Measurements from ENCODE around the gene PWWP2A.
"Not testable (repeated sequence)": the region's sequence is repeated elsewhere in the genome, so short reads cannot be mapped to it uniquely, and the experiment has no call there.

PWWP2A gene

GRCh38 chr5:160119142-160119904 is at the start of gene PWWP2A:
TSS of gene PWWP2A (minus strand) at chr5:160119450. CDS start at chr5:160119388, 62 bp downstream.
- Mint-ChIP-seq H3K9me3 (no peaks in the 10 kb centered on the region), H3K4me1 (peaks cover 9% of the 10 kb centered on the region), H3K4me3 (peak within 1 kb of the TSS; percentile 90), H3K36me3 (peaks cover 46% of the 10 kb centered on the region), H3K27ac (peak within 1 kb of the TSS; percentile 95)
- DNase-seq (ENCODE audit: low spot score in 2 of 2) (peak; percentile 79 to 94), ATAC-seq (peak; percentile 94)

- H3K4me1 Mint-ChIP-seq = peaks cover 15% of the 10 kb centered on the region
- H3K9me3 Mint-ChIP-seq = no peaks in the 10 kb centered on the region
- H3K4me3 Mint-ChIP-seq = no peak overlapping the region
- no peak overlapping the region for H3K27ac Mint-ChIP-seq
- ATAC-seq (no peak), DNase-seq (ENCODE audit: low spot score in 2 of 2) (no peak)
- H3K36me3 Mint-ChIP-seq = no peaks in the 10 kb centered on the region
These were observed 48.4 kb upstream of the PWWP2A start for GRCh38 chr5:160167624-160168165.

GRCh38 chr5:160166973-160167623 is 47.8 kb upstream of the PWWP2A start:
- no peak for DNase-seq (ENCODE audit: low spot score in 2 of 2)
- no peaks in the 10 kb centered on the region for H3K9me3 Mint-ChIP-seq
- no peak for ATAC-seq
- no peak overlapping the region for H3K27ac Mint-ChIP-seq
- H3K4me1 Mint-ChIP-seq = peaks cover 15% of the 10 kb centered on the region
- H3K4me3 Mint-ChIP-seq = no peak overlapping the region
- no peaks in the 10 kb centered on the region for H3K36me3 Mint-ChIP-seq

DNA sequence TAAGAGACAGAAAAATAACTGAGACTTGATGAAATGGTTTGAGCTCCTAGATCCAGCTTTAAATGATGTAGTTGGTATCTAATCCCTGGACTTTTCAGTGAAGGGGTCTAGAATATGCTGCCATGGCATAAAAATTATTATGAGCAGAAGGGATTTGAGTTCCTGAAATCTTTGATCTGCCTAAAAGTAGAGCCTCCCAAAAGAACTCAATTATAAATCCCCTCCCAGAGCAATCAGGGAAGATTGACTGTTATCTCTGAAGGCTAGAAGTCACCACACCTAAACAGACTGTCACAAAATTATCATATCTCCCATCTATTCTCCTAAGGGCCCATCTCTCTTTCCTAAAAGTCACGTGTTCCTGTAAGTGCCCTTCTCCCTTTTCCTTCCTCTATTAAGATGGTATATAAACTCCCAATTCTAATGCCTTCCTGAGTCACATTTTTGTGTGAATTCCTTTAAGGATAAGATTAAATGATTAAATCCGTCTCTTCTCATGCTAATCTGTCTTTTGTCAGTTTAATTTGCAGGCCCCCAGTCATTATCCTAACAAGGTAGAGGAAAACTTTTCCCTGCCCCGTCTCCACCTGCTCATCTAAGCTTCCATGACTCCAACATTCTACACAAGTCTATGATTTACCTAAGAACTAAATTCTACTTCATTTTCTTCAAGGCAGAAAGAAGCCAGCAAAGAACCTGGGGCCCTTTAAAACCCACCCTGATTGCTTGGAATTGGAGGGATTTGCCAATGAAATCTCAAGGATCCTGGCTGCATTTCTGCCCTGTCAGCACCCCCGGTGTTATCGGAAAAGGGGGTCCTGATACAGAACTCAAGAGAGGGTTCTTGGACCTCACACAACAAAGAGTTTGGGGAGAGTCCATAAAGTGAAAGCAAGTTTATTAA is 47.1 kb upstream of the PWWP2A start:
- no peak overlapping the region for H3K27ac Mint-ChIP-seq
- no peaks in the 10 kb centered on the region for H3K9me3 Mint-ChIP-seq
- H3K4me3 Mint-ChIP-seq = no peak overlapping the region
- peaks cover 15% of the 10 kb centered on the region for H3K4me1 Mint-ChIP-seq
- no peak for DNase-seq (ENCODE audit: low spot score in 2 of 2)
- no peak for ATAC-seq
- H3K36me3 Mint-ChIP-seq = no peaks in the 10 kb centered on the region

GRCh38 chr5:160165137-160166068 is 46.2 kb upstream of the PWWP2A start:
- no peak overlapping the region for H3K27ac Mint-ChIP-seq
- ATAC-seq (peak; percentile 69), DNase-seq (ENCODE audit: low spot score in 2 of 2) (no peak)
- H3K4me3 Mint-ChIP-seq = no peak overlapping the region
- peaks cover 15% of the 10 kb centered on the region for H3K4me1 Mint-ChIP-seq
- no peaks in the 10 kb centered on the region for H3K9me3 Mint-ChIP-seq
- no peaks in the 10 kb centered on the region for H3K36me3 Mint-ChIP-seq

- no peaks in the 10 kb centered on the region for H3K36me3 Mint-ChIP-seq
- no peak for ATAC-seq
- H3K27ac Mint-ChIP-seq = no peak overlapping the region
- no peak overlapping the region for H3K4me3 Mint-ChIP-seq
- no peak for DNase-seq (ENCODE audit: low spot score in 2 of 2)
- H3K9me3 Mint-ChIP-seq = no peaks in the 10 kb centered on the region
- H3K4me1 Mint-ChIP-seq = peaks cover 15% of the 10 kb centered on the region
These were observed 43.7 kb upstream of the PWWP2A start for GRCh38 chr5:160162910-160163309.

GRCh38 chr5:160161626-160162025 is 42.4 kb upstream of the PWWP2A start:
- Mint-ChIP-seq H3K27ac (no peak overlapping the region), H3K4me1 (peaks cover 15% of the 10 kb centered on the region), H3K9me3 (no peaks in the 10 kb centered on the region), H3K4me3 (no peak overlapping the region), H3K36me3 (no peaks in the 10 kb centered on the region)
- DNase-seq (ENCODE audit: low spot score in 2 of 2) = no peak
- ATAC-seq = no peak

DNA sequence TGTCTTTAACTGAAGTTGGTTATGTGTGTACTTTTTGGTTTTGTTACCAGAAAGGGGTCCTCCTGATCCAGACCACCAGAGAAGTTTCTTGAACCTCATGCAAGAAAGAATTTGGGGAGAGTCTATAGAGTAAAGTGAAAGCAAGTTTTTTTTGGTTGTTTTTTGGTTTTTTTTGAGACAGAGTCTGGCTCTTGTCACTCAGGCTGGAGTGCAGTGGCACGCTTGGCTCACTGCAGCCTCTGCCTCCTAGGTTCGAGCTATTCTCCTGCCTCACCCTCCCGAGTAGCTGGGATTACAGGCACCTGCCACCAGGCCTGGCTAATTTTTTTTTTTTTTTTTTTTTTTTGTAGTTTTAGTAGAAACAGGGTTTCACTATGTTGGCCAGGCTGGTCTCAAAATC is 41.6 kb upstream of the PWWP2A start:
- peaks cover 15% of the 10 kb centered on the region for H3K4me1 Mint-ChIP-seq
- not testable (repeated sequence) for H3K36me3 Mint-ChIP-seq; ATAC-seq; H3K9me3 Mint-ChIP-seq; H3K4me3 Mint-ChIP-seq; H3K27ac Mint-ChIP-seq; DNase-seq (ENCODE audit: low spot score in 2 of 2)

DNA sequence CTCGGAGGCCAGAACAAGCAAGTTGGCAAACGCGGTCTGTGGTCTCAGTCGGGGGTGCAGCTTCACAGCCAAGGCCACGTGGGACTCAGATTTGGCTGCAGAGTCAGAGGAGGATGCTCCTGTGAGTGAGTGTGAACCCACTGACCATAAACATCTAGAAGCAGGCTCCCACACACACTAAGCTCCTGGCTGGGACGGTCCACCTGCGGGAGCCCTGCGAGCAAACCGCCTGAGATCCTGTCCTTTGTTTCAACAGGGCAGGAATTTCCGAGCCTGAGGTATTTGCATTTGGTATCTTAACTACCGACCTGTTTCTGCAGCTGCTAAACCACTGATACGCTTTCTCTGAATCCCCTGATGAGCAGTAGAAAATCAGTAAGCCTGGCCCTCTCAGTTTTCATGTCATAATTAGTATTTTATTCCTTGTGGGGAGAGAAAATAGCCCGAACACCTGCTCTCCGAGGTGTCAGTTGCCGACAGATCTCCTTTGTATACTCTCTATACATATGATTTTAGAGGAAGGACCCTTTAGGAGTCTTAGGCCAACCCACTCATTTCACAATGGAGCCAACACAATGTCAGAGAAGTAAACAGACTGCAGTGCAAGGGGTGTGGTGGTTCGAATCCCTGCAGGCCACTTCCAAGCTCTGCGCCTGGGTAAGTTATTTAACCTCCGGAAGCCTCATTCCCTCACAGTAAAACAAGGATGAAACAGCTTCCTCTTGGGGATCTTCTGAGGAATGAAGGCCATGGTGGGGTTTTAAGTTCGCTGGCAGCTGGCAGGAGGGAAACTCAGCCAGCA is 40.9 kb upstream of the PWWP2A start:
- no peak for ATAC-seq
- no peak overlapping the region for H3K4me3 Mint-ChIP-seq
- no peaks in the 10 kb centered on the region for H3K36me3 Mint-ChIP-seq
- H3K4me1 Mint-ChIP-seq = peaks cover 8% of the 10 kb centered on the region
- no peaks in the 10 kb centered on the region for H3K9me3 Mint-ChIP-seq
- H3K27ac Mint-ChIP-seq = no peak overlapping the region
- DNase-seq (ENCODE audit: low spot score in 2 of 2) = no peak

DNA sequence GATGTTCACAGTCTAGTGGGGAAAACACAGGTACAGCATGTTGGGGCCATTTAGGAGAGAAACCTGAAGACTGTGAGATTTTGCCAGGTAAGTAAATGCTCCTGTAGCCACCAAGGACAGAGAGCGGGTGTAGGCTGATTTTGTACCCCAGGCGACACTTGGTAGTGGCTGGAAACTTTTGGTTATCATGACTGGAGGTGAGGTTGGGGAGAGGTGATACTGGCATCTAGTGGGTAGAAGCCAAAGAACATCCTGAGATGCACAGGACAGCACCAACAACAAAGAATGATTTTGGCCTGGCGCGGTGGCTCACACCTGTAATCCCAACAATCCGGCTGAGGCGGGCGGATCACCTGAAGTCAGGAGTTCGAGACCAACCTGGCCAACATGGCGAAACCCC is 38.8 kb upstream of the PWWP2A start:
- H3K27ac Mint-ChIP-seq = no peak overlapping the region
- H3K4me1 Mint-ChIP-seq = no peaks in the 10 kb centered on the region
- no peak for ATAC-seq
- H3K4me3 Mint-ChIP-seq = no peak overlapping the region
- DNase-seq (ENCODE audit: low spot score in 2 of 2) = no peak
- no peaks in the 10 kb centered on the region for H3K9me3 Mint-ChIP-seq
- H3K36me3 Mint-ChIP-seq = no peaks in the 10 kb centered on the region

GRCh38 chr5:160155017-160155750 is 35.9 kb upstream of the PWWP2A start:
- H3K4me1 Mint-ChIP-seq = peaks cover 4% of the 10 kb centered on the region
- ATAC-seq (no peak), DNase-seq (ENCODE audit: low spot score in 2 of 2) (no peak)
- no peaks in the 10 kb centered on the region for H3K9me3 Mint-ChIP-seq
- no peak overlapping the region for H3K4me3 Mint-ChIP-seq
- no peak overlapping the region for H3K27ac Mint-ChIP-seq
- no peaks in the 10 kb centered on the region for H3K36me3 Mint-ChIP-seq

DNA sequence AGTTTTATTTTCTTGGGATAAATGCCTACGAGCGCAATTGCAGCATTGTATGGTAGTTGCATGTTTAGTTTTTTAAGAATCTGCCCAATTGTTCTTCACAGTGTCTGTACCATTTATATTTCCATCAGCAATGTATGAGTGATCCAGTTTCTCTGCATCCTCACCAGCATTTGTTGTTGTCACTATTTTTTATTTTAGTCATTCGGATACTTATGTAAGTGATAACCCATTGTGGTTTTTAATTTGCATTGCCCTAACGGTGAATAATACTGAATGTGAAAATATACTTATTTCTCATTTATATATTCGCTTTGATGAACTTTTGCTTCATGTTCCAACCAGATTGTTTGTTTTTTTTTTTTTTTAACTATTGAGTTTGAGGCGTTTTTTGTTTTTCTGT is 33.7 kb upstream of the PWWP2A start:
- peak; percentile 82 for ATAC-seq
- Mint-ChIP-seq H3K9me3 (no peaks in the 10 kb centered on the region), H3K4me3 (no peak overlapping the region), H3K36me3 (no peaks in the 10 kb centered on the region), H3K4me1 (peaks cover 5% of the 10 kb centered on the region), H3K27ac (no peak overlapping the region)
- no peak for DNase-seq (ENCODE audit: low spot score in 2 of 2)

GRCh38 chr5:160152287-160152686 is 33.0 kb upstream of the PWWP2A start:
- H3K4me1 Mint-ChIP-seq = peaks cover 9% of the 10 kb centered on the region
- no peaks in the 10 kb centered on the region for H3K9me3 Mint-ChIP-seq
- no peak overlapping the region for H3K27ac Mint-ChIP-seq
- no peak overlapping the region for H3K4me3 Mint-ChIP-seq
- ATAC-seq (peak; percentile 71), DNase-seq (ENCODE audit: low spot score in 2 of 2) (no peak)
- no peaks in the 10 kb centered on the region for H3K36me3 Mint-ChIP-seq

Data from stimulated activated effector memory CD8-positive, alpha-beta T cell treated with anti-CD3 and anti-CD28 coated beads, Interleukin-12 subunit alpha, Interleukin-12 subunit beta, amount 100 ng/mL, for 72 hours (primary cell).